GM12801 (cell line): ENCODE measurements around the gene RAB40B.

Experiments
- TF ChIP-seq, protein P1 (sequence below): IDR thresholded peaks from one replicate; pipeline ENCODE4 v1.5.1; 2011; ENCODE audit warnings: control low read depth; ENCODE audit not compliant: insufficient read length; ENCODE audit errors: extremely low read depth

The RAB40B gene

DNA sequence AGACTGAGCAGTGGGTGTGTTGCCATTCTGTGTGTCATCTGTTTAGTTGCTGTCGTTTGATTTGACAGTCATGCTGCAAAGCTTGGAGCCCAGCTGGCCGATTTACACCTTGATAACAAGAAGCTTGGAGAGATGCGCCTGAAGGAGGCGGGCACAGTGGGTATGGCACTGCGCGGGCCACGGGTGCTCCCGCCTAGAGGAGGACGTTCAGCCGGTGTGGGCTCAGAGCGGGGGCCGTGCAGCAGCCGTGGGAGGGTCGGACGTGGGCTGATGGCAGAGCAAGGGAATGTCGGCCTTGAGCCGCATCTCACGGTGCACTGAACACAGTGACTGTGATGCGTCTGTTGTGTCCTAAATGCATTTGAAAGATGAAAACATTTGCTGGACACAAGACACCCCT, 21.7 kb upstream of the RAB40B start:
- TF ChIP-seq, protein P1, sequence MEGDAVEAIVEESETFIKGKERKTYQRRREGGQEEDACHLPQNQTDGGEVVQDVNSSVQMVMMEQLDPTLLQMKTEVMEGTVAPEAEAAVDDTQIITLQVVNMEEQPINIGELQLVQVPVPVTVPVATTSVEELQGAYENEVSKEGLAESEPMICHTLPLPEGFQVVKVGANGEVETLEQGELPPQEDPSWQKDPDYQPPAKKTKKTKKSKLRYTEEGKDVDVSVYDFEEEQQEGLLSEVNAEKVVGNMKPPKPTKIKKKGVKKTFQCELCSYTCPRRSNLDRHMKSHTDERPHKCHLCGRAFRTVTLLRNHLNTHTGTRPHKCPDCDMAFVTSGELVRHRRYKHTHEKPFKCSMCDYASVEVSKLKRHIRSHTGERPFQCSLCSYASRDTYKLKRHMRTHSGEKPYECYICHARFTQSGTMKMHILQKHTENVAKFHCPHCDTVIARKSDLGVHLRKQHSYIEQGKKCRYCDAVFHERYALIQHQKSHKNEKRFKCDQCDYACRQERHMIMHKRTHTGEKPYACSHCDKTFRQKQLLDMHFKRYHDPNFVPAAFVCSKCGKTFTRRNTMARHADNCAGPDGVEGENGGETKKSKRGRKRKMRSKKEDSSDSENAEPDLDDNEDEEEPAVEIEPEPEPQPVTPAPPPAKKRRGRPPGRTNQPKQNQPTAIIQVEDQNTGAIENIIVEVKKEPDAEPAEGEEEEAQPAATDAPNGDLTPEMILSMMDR, result no peak

- TF ChIP-seq, protein P1, result no peak
Observed at GRCh38 chr17:82718986-82719685, 20.6 kb upstream of the RAB40B start.

GRCh38 chr17:82716203-82717010, 17.9 kb upstream of the RAB40B start, which contains the start of gene FN3KRP:
Gene FN3KRP, plus strand, starts transcription at chr17:82716706. Its CDS starts 50 bp downstream, at chr17:82716756.
- TF ChIP-seq, protein P1, result no peak

DNA sequence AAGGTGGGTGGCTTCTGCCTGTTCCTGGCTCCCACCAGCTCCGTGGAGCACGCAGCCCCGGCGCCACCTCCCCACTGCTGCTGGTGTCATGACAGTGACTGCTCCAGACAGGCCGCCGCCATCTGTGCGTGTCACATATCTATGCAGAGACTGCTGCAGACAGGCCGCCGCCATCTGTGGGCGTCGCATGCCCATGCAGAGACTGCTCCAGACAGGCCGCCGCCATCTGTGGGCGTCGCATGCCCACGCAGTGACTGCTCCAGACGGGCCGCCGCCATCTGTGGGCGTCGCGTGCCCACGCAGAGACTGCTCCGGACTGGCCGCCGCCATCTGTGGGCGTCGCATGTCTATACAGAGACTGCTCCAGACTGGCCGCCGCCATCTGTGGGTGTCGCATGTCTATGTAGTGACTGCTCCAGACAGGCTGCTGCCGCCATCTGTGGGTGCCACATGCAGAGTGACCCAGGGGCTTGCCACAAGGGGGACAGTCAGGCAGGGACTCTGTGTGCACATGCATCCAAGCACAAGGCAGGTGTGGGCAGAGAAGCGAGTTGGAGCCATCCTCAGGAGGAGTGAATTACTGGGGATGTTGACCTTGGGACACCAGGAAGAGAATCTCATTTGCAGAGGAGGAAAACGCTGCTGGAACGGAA, 14.7 kb upstream of the RAB40B start:
- TF ChIP-seq, protein P1, result no peak

DNA sequence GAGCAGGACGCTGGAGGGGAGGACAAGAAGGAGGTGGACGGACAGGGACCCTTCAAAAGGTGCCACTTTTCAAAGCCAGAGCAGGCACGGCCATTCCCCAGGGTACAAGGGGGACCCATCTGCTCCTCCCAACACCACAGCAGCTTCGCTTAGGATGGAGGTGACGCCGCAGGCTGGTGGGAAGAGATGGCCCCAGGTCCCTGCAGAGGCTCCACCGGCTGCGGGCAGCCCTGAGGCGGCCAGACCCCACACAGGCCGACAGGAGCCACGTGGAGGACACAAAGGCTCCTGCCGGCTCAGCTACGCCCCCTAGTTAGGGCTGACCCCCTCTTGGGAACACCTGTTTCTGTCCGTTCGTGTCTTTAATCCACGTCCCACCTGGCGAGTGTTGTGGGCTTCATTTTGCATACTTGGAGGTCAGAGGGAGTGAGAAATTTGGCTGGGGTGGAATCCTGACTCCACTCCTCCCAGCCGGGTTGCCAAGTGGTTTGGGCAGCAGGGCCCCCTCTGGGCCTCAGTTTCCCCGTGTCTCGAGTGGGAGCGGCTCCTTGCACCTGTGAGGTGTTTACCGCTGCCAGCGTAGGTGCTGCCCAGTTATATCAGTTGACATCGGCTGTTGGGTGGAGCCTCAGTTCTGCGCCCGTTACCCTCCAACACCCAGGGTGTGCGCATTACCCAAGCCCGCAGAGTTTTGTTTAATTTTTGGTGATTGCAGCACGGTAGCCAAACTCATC, 12.2 kb upstream of the RAB40B start:
- TF ChIP-seq, protein P1, result no peak

DNA sequence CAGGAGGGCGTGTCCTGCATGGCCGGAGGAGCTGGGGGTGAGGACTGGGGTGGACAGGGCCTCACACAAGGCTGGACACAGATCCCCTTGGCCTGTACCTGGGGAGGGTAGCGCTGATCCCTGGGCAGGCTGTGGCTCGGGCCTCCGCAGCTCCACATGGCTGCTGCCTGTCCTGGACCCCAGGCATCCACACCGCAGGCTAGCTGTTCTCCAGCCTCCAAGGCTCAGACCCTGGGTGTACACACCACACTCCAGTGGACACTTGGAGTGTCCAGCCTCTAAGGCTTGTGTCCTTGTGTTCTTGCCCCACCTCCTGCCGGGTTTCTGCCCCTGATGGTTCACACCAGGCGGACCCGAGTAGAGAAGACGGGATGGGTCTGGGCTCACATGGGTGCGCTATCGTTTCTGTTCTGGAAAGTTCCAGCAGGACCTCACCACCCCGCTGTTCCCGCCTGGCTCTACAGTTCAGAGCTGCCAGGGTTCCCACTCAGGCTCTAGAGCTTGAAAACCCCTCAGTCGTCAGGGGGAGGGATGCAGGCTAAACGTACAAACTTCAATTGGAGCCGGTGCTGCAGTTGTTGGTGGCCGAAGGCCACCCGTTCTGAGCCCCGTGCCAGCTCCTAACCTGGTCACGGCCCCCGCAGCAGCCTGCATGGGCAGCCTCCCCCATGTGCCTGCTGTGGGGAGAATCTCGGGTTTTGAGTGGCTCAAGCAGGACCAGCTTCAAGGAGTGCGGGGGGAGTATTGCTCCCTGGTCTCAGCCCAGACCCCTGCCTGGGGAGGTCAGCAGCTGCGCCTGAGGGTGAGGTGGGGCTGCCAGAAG, 11.4 kb upstream of the RAB40B start:
- TF ChIP-seq, protein P1, result no peak
